ENCODE measurements around the gene CHRNG.

DNA sequence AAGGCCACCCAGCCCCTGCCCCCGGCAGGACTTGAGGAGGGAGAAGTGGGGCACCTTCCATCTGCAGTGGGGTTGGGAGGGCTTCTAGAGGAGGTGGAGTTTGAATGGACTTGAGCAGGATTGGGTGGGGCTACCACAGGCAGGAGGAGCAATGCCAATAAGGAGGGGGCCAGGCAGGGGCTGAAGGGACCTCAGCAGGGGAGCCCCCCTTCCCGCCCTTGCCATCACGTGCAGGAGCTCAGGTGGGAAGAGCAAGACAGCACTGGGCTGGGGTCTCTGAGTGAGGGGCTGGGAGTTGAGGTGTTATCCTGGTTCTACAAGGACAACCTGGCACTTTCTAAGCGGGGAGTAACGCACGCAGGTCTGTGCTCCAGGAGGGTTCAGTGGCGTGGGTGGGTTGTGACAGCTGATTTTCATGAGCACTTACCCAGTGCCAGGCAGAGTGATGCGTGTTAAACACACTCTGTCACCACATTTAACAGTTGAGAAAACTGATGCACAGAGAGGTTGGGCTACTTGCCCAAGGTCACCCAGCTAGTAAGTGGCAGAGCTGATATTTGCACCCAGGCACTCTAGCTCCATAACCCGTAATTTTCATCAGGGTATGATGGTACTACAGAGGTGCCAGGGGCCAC lies 8.7 kb upstream of the CHRNG start:
- TF ChIP-seq, protein P1, sequence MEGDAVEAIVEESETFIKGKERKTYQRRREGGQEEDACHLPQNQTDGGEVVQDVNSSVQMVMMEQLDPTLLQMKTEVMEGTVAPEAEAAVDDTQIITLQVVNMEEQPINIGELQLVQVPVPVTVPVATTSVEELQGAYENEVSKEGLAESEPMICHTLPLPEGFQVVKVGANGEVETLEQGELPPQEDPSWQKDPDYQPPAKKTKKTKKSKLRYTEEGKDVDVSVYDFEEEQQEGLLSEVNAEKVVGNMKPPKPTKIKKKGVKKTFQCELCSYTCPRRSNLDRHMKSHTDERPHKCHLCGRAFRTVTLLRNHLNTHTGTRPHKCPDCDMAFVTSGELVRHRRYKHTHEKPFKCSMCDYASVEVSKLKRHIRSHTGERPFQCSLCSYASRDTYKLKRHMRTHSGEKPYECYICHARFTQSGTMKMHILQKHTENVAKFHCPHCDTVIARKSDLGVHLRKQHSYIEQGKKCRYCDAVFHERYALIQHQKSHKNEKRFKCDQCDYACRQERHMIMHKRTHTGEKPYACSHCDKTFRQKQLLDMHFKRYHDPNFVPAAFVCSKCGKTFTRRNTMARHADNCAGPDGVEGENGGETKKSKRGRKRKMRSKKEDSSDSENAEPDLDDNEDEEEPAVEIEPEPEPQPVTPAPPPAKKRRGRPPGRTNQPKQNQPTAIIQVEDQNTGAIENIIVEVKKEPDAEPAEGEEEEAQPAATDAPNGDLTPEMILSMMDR (IDR thresholded peaks at IDR 0.05; ENCODE audit: insufficient read depth, low read depth, low read length): no peak
- no peak for TF ChIP-seq EZH2 (IDR thresholded peaks at IDR 0.05; ENCODE audit: insufficient read depth, low read length)
